ENCODE measurements around the gene CDK9.
"Not testable (repeated sequence)": the region's sequence is repeated elsewhere in the genome, so short reads cannot be mapped to it uniquely, and the experiment has no call there.

CDK9 gene

DNA sequence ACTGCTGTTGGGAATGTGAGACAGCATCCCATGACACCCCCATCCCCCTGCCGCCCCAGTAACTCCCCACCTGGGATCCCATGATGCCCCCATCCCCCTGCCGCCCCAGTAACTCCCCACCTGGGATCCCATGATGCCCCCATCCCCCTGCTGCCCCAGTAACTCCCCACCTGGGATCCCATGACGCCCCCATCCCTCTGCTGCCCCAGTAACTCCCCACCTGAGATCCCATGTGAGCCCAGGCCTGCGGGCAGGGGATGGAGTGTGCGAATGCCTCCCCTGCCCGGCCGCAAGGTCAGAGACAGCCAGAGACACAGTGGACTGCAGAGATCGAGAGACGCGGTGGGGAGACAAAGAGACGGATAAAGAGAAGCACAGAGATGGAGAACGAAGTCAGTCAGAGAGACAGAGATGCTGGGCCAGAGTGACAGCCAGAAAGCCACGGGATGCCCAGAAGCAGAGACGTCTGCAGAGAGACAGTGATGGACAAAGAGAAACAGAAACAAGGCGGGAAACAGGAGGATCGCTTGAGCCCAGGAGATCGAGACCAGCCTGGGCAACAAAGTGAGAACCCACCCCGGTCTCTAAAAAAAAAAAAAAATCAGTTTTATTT, 8.4 kb upstream of the CDK9 start:
- TF ChIP-seq, protein P1, sequence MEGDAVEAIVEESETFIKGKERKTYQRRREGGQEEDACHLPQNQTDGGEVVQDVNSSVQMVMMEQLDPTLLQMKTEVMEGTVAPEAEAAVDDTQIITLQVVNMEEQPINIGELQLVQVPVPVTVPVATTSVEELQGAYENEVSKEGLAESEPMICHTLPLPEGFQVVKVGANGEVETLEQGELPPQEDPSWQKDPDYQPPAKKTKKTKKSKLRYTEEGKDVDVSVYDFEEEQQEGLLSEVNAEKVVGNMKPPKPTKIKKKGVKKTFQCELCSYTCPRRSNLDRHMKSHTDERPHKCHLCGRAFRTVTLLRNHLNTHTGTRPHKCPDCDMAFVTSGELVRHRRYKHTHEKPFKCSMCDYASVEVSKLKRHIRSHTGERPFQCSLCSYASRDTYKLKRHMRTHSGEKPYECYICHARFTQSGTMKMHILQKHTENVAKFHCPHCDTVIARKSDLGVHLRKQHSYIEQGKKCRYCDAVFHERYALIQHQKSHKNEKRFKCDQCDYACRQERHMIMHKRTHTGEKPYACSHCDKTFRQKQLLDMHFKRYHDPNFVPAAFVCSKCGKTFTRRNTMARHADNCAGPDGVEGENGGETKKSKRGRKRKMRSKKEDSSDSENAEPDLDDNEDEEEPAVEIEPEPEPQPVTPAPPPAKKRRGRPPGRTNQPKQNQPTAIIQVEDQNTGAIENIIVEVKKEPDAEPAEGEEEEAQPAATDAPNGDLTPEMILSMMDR (IDR thresholded peaks at IDR 0.05; ENCODE audit: insufficient read depth, low read length, missing control alignments): no peak
- H3K4me3 ChIP-seq (ENCODE audit: low read depth, low read length): no peak overlapping the region
- CTCF ChIA-PET: no interaction called here
- no peak for DNase-seq (ENCODE audit: low read depth, low spot score)
- POLR2A ChIA-PET: interaction anchor here (0.7 kb wide), 1 partner anchor 46 kb away, joined by 8 read pairs; no protein-coding TSS in a partner anchor

DNA sequence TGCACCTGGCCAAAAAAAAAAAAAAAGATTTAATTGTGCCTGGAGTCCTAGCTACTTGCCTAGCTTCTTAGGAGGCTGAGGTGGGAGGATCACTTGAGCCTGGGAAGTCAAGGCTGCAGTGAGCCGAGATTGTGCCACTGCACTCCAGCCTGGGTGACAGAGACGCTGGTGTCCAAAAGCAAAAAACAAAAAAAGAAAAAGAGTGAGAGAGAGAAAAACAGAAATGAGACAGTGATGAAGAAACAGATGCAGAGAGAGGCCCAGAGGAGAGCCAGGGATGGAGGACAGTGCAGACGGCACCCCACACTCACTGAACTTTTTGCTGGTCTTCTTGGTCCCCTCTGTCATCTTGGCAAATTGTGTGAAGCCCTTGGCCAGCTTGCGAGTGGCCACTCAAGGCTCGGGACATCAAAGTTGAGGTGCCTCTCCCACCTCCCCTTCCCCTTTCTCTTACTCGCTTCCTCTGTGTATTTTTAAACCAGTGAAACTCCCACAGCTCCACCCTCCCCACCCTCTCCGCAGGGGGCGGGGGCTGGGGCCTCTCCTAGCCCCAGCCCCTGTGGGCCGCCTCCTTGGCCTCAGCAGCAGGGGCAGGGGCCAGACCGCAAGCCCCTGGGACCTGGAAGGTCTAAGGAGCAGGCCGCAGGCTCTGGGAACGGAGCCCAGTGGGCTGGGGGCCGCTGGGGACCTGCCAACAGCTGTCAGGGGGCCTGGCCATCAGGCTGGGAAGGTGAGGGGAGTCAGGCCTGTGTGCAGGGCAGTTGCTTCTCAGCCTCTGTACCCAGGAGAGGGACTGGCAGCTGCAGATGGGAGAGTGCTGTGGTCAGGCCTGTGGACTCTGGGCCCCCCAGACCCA, 7.3 kb upstream of the CDK9 start, which contains the start of gene SH2D3C:
Gene SH2D3C, minus strand, starts transcription at position 387 of the 856 bp plus-strand sequence. Its CDS starts 39 bp downstream, at position 348.
- TF ChIP-seq, protein P1 (IDR thresholded peaks at IDR 0.05; ENCODE audit: insufficient read depth, low read length, missing control alignments): no peak
- no peak within 1 kb of the TSS for H3K4me3 ChIP-seq (ENCODE audit: low read depth, low read length)
- ChIA-PET CTCF (interaction anchor here (1.1 to 10.9 kb wide), 4 partner anchors 38 to 170 kb away, joined by 3 to 69 read pairs (median 5); partner anchors contain the start of gene TOR2A), POLR2A (interaction anchor here (0.6 to 0.7 kb wide), 2 partner anchors 47 to 80 kb away, joined by 4 to 8 read pairs; no protein-coding TSS in a partner anchor)
- DNase-seq (ENCODE audit: low read depth, low spot score): no peak

DNA sequence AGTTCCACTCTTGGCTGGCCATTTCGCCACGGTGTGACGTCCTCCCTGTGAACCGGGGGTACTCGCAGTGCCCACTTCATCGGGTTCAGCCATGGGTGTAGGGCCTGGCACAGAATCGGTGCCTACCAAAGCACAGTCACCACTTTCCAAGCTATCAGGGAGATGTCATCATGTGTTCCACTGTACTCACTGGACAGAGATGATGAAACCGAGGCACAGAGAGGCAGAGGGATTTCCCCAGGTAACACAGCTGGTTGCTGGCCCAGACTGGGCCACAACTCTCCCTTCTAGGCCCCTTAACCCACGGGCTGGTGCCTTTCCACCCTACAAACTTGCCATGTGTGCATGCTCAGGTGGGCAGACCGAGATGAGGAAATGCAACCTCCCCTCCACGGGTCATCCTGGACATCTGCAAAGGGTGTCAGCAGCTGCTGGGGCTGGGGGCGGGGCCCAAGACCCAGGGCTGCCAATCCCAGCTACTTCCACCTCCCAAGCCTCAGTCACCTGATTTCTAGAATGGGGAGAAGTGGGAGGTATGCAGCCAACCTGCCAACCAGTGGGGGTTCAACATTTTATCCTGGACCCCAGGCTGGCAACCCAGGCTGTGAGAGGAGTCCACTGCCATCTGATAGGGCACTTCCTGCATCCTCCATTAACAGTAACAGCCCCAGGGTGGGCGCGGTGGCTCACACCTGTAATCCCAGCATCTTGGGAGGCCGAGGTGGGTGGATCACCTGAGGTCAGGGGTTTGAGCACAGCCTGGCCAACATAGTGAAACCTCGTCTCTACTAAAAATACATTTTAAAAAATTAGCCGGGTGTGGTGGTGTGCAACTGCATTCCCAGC, 6.5 kb upstream of the CDK9 start:
- ChIA-PET CTCF (interaction anchor here (1.1 to 10.9 kb wide), 5 partner anchors 8 to 171 kb away, joined by 3 to 69 read pairs (median 5); partner anchors contain the start of gene TOR2A), POLR2A (no interaction called here)
- H3K4me3 ChIP-seq (ENCODE audit: low read depth, low read length): no peak overlapping the region
- TF ChIP-seq, protein P1 (IDR thresholded peaks at IDR 0.05; ENCODE audit: insufficient read depth, low read length, missing control alignments): no peak
- DNase-seq (ENCODE audit: low read depth, low spot score): no peak

DNA sequence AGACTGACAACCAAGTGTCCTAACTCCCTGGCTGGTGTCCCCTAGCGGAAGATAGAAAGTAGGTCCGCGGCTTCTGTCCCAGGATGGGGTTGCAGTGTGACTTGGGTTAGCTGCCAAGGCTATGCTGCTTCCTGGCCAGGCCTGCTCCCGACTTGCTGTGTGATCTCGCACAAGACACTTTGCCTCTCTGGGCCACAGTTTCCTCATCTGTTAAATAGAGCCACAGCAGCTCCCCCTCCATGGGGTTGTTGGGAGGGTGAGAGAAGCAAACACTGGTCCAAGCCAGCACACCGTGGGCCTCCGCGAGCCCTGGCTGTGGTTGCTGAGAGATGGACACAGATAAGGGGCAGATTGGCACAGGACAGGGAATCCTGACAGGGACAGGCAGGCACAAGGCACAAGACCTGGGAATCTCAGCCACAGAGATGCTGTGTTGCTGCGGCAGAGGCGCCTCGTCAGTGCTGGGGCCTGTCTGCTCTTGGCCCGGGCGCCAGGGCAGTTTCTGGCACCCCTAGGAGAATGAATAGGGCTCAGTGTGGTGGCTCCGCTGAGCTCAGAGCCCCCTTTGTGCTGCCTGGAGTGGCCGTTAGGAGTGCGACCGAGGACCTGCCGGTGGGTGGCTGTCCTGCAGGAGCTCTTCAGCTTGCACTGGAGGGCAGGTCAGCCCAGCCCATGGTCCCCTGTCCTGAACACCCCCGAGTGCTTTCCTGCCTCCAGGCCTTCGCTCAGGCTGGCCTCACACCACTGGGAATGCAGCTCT, 5.5 kb upstream of the CDK9 start:
- POLR2A ChIA-PET: no interaction called here
- TF ChIP-seq, protein P1 (IDR thresholded peaks at IDR 0.05; ENCODE audit: insufficient read depth, low read length, missing control alignments): no peak
- no peak for DNase-seq (ENCODE audit: low read depth, low spot score)
- CTCF ChIA-PET: interaction anchor here (0.8 to 10.9 kb wide), 6 partner anchors 9 to 190 kb away, joined by 3 to 69 read pairs (median 4); partner anchors contain the start of gene TOR2A
- H3K4me3 ChIP-seq (ENCODE audit: low read depth, low read length): no peak overlapping the region

DNA sequence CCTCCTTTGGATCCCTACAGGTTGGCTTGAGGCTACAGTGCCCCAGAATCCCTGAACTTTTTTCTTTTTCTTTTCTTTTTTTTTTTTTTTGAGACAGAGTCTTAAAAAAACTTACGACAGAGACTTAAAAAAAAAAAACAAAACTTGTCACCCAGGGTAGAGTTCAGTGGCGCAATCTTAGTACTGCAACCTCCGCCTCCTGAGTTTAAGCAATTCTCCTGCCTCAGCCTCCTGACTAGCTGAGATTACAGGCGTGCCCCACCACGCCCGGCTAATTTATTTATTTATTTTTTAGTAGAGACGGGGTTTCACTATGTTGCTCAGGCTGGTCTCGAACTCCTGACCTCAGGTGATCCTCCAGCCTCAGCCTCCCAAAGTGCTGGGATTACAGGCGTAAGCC, 4.9 kb upstream of the CDK9 start:
- CTCF ChIA-PET: interaction anchor here (0.8 to 10.9 kb wide), 4 partner anchors 10 to 191 kb away, joined by 3 to 69 read pairs (median 4); partner anchors contain the start of gene TOR2A

DNA sequence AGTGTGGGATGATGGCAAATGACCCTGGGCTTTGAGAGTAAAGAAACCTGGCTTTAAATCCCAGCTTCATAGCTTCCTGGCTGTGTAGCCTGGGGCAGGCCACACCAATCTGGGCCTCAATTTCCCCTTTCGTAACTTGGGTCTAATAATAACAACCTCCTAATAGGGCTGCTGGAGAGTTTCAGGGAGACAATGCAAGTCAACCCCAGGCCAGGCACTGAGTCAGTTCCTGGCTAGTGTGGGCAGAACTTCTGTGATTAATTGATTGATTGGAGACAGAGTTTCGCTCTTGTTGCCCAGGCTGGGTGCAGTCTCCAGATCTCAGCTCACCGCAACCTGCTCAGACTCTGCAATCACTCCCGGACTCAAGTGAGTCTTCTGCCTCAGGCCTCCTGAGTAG, 4.0 kb upstream of the CDK9 start:
- ChIA-PET POLR2A (no interaction called here), CTCF (interaction anchor here (1.1 to 10.9 kb wide), 5 partner anchors 10 to 195 kb away, joined by 4 to 93 read pairs (median 11); partner anchors contain the start of gene TOR2A)
- TF ChIP-seq, protein P1 (IDR thresholded peaks at IDR 0.05; ENCODE audit: insufficient read depth, low read length, missing control alignments): no peak
- no peak for DNase-seq (ENCODE audit: low read depth, low spot score)
- no peak overlapping the region for H3K4me3 ChIP-seq (ENCODE audit: low read depth, low read length)

More for the DNA sequence above, 4.9 kb upstream of the CDK9 start:
- POLR2A ChIA-PET; DNase-seq (ENCODE audit: low read depth, low spot score); H3K4me3 ChIP-seq (ENCODE audit: low read depth, low read length): not testable (repeated sequence)

All from AG04449 (cell line).